GM12875 (cell line): ENCODE measurements around the gene BTBD7.

ENCODE experiments used
- H3K4me3 ChIP-seq: one replicate; pipeline ENCODE4 v1.5.1; 2011; ENCODE audit warnings: low read depth, low read length, control low read depth
- CTCF ChIP-seq: IDR thresholded peaks from 2 replicates; pipeline ENCODE4 v1.5.1; 2011; ENCODE audit warnings: low read depth, mild to moderate bottlenecking, control low read depth, inconsistent platforms, low read length, moderate library complexity, borderline replicate concordance; ENCODE audit not compliant: insufficient read depth

Gene BTBD7

GRCh38 chr14:93285044-93285443, 47.8 kb downstream of the BTBD7 start:
- no peak overlapping the region for H3K4me3 ChIP-seq
- TF ChIP-seq CTCF = no peak

GRCh38 chr14:93281937-93282336, 50.9 kb downstream of the BTBD7 start:
- no peak overlapping the region for H3K4me3 ChIP-seq
- no peak for TF ChIP-seq CTCF

GRCh38 chr14:93280743-93281142, 52.1 kb downstream of the BTBD7 start:
- no peak for TF ChIP-seq CTCF
- H3K4me3 ChIP-seq = no peak overlapping the region

- TF ChIP-seq CTCF = no peak
- no peak overlapping the region for H3K4me3 ChIP-seq
Measured at GRCh38 chr14:93276031-93276716, 56.7 kb downstream of the BTBD7 start.

- TF ChIP-seq CTCF = no peak
- no peak overlapping the region for H3K4me3 ChIP-seq
Measured at GRCh38 chr14:93274055-93274806, 58.6 kb downstream of the BTBD7 start.

GRCh38 chr14:93271111-93271510, 61.7 kb downstream of the BTBD7 start:
- no peak overlapping the region for H3K4me3 ChIP-seq
- no peak for TF ChIP-seq CTCF
